Measurements from ENCODE around the gene ATG5.
A peak's percentile ranks its signal among the peaks of the same experiment; 100 is the strongest.

The ATG5 gene

GRCh38 chr6:106199998-106200397 is 125.6 kb downstream of the ATG5 start:
- no peak for TF ChIP-seq CTCF (conservative IDR thresholded peaks at IDR 0.05; ENCODE audit: low read depth)
- ChIA-PET POLR2A (ENCODE audit: low non-redundant PET) (no interaction called here), CTCF (interaction anchor here (0.7 kb wide), 1 partner anchor 43 kb away, joined by 3 read pairs; no protein-coding TSS in a partner anchor)
- peak; percentile 10 for DNase-seq (ENCODE audit: low spot score)
- no peak overlapping the region for H3K27ac ChIP-seq

GRCh38 chr6:106199331-106199730 is 126.2 kb downstream of the ATG5 start:
- H3K27ac ChIP-seq: no peak overlapping the region
- POLR2A ChIA-PET (ENCODE audit: low non-redundant PET): no interaction called here
- TF ChIP-seq CTCF (conservative IDR thresholded peaks at IDR 0.05; ENCODE audit: low read depth): no peak
- CTCF ChIA-PET: interaction anchor here (0.7 to 1.2 kb wide), 3 partner anchors 24 to 532 kb away, joined by 3 to 5 read pairs (median 3); no protein-coding TSS in a partner anchor
- DNase-seq (ENCODE audit: low spot score): no peak

GRCh38 chr6:106197441-106197840 is 128.1 kb downstream of the ATG5 start:
- POLR2A ChIA-PET (ENCODE audit: low non-redundant PET): no interaction called here
- DNase-seq (ENCODE audit: low spot score): no peak
- no peak overlapping the region for H3K27ac ChIP-seq
- TF ChIP-seq CTCF (conservative IDR thresholded peaks at IDR 0.05; ENCODE audit: low read depth): no peak
- CTCF ChIA-PET: no interaction called here

GRCh38 chr6:106194949-106195921 is 130.3 kb downstream of the ATG5 start:
- CTCF ChIA-PET: interaction anchor here (0.7 kb wide), 1 partner anchor 1557 kb away, joined by 5 read pairs; no protein-coding TSS in a partner anchor
- TF ChIP-seq CTCF (conservative IDR thresholded peaks at IDR 0.05; ENCODE audit: low read depth): no peak
- DNase-seq (ENCODE audit: low spot score): peak; percentile 72
- H3K27ac ChIP-seq: no peak overlapping the region
- POLR2A ChIA-PET (ENCODE audit: low non-redundant PET): no interaction called here

- TF ChIP-seq CTCF (conservative IDR thresholded peaks at IDR 0.05; ENCODE audit: low read depth): no peak
- POLR2A ChIA-PET (ENCODE audit: low non-redundant PET): no interaction called here
- no peak overlapping the region for H3K27ac ChIP-seq
- no peak for DNase-seq (ENCODE audit: low spot score)
- CTCF ChIA-PET: interaction anchor here (0.6 to 0.7 kb wide), 3 partner anchors 14 to 57 kb away, joined by 3 to 4 read pairs (median 4); no protein-coding TSS in a partner anchor
Measured at GRCh38 chr6:106192824-106193223, 132.7 kb downstream of the ATG5 start.

- H3K27ac ChIP-seq: no peak overlapping the region
- ChIA-PET CTCF (interaction anchor here (0.7 kb wide), 1 partner anchor 1250 kb away, joined by 3 read pairs; no protein-coding TSS in a partner anchor), POLR2A (ENCODE audit: low non-redundant PET) (interaction anchor here (0.6 kb wide), 1 partner anchor 24 kb away, joined by 3 read pairs; no protein-coding TSS in a partner anchor)
- no peak for DNase-seq (ENCODE audit: low spot score)
- TF ChIP-seq CTCF (conservative IDR thresholded peaks at IDR 0.05; ENCODE audit: low read depth): no peak
Measured at GRCh38 chr6:106188104-106188794, 137.3 kb downstream of the ATG5 start.

Data from RWPE1 (cell line).